ES-I3 (cell line): ENCODE results near the gene LYZL4.

Experiments
- H3K36me3 ChIP-seq: 2 replicates; pipeline ENCODE4 v1.6.1; 2013; ENCODE audit warnings: mild to moderate bottlenecking, low read length, control low read depth, moderate library complexity; ENCODE audit not compliant: insufficient read depth
- H3K4me1 ChIP-seq: 2 replicates; pipeline ENCODE4 v1.6.1; 2013; ENCODE audit warnings: mild to moderate bottlenecking, control low read depth, low read length; ENCODE audit not compliant: insufficient read depth
- H3K9ac ChIP-seq: 2 replicates; pipeline ENCODE4 v1.6.1; 2013; ENCODE audit warnings: low read depth, mild to moderate bottlenecking, low read length, moderate library complexity
- H3K9me3 ChIP-seq: 2 replicates; pipeline ENCODE4 v1.6.1; 2013; ENCODE audit warnings: mild to moderate bottlenecking, low read length, moderate library complexity; ENCODE audit not compliant: control insufficient read depth, insufficient read depth

The LYZL4 gene

DNA sequence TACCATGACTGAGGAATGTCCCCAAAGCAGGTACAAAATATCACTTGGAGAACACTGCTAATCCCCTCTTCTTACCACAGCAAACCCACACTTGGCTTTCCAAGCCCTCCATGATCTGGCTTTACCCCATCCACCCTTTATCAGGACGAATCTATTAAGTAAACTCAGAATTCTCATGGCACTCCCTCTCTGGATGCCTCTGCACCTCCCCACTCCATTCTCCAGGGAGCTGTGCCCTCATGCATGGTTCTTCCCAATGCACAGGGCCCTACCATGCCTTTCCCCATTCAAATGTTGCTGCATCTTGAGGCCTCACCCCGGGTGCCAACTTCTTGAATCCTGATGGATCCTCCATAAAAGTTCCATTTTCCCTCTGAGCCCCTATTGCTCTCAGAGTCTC, 2.3 kb downstream of the LYZL4 start:
- H3K9me3 ChIP-seq: no peaks in the 10 kb centered on the region
- H3K4me1 ChIP-seq: no peaks in the 10 kb centered on the region
- H3K9ac ChIP-seq: no peak overlapping the region
- no peaks in the 10 kb centered on the region for H3K36me3 ChIP-seq

DNA sequence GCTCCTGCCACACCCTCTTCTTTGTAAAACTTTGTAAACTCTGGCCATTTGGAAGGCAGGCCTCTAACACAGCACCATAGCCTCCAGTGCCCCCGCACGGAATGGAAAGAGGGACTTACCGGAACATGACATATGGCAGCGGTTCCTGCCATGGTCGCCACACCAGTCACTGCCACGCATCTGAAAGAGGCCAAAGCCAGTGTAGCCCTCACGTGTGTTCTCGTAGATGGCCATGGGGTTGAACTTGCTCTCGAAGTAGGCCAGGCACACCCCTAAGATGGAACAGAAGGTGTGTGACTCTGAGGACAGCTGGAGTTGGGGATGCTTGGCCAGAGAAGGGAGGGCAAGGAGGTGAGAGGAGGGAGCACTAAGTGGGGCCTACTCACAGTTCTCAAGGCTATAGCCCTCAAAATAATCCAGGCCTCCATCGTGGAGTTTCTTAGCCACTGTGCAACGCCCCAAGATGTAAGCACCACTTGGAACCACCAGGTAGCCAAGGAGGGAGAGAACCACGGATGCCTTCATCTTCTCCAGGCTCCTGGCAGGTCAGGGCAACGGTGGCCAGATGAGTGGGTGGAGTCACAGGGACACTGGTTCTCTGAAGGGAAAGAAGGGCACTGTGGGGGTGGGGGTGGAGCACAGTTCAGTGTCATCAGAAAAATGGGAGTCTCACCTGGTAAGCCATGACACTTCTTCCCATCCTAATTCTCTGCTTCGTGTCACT, 3.5 kb downstream of the LYZL4 start:
- no peak overlapping the region for H3K9ac ChIP-seq
- H3K4me1 ChIP-seq: no peaks in the 10 kb centered on the region
- no peaks in the 10 kb centered on the region for H3K36me3 ChIP-seq
- H3K9me3 ChIP-seq: no peaks in the 10 kb centered on the region

- Histone ChIP-seq H3K36me3 (no peaks in the 10 kb centered on the region), H3K9ac (no peak overlapping the region), H3K9me3 (no peaks in the 10 kb centered on the region)
These were observed 4.6 kb downstream of the LYZL4 start for GRCh38 chr3:42405857-42406256.

DNA sequence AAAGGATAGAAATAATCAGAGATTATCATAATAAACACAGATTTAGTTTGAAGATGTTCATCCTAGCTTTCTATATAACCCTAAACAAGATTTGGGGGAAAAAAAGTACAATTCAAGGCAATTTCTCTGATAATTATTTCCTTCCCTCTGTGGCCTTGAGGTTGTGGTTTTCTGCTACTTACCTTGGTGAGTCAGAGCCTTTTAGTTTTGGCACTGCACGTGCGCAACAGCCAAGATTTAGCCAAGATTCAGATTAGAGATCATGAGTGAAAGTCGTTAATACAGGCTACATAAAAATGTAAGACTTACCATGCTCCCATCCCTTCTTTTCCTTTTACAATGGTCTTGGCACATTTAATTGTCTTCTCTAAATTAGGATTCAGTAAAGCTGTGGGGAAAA, 6.7 kb downstream of the LYZL4 start:
- Histone ChIP-seq H3K9me3 (no peaks in the 10 kb centered on the region), H3K4me1 (no peaks in the 10 kb centered on the region), H3K9ac (no peak overlapping the region), H3K36me3 (no peaks in the 10 kb centered on the region)

More at GRCh38 chr3:42405857-42406256, 4.6 kb downstream of the LYZL4 start:
- H3K4me1 ChIP-seq: no peaks in the 10 kb centered on the region

DNA sequence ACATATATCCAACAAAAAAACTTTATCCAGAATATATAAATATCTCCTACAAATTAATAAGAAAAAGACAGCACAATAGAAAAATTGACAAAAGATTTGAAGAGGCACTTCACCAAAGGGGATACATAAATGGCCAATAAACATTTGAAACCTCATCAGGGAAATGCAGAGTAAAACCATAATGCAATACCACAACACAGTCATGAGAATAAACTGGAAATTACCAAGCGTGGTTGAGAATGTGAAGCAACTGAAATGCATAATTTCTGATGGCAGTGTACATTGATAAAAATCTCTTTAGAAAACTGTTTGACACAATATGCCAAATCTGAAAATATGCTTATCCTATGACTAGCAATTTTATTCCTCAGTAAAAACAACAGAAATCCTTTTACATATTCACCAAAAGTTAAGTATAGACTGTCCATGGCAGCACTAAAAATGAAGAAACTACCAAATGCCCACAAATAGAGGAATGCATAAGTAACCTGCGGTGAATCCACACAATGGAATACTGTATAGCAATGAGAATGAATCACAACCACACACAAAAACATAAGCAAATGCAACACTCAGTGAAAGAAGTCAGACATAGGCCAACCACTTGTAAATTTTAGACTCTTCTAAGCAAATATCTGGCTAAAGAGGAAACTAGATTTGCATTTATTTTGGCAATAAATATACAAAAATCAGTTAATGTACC, 7.9 kb downstream of the LYZL4 start:
- Histone ChIP-seq H3K4me1 (no peaks in the 10 kb centered on the region), H3K9ac (no peak overlapping the region), H3K36me3 (no peaks in the 10 kb centered on the region), H3K9me3 (no peaks in the 10 kb centered on the region)

GRCh38 chr3:42398080-42398479, 12.3 kb downstream of the LYZL4 start:
- H3K36me3 ChIP-seq: no peaks in the 10 kb centered on the region
- no peaks in the 10 kb centered on the region for H3K9me3 ChIP-seq
- H3K9ac ChIP-seq: no peak overlapping the region
- H3K4me1 ChIP-seq: no peaks in the 10 kb centered on the region

- no peaks in the 10 kb centered on the region for H3K9me3 ChIP-seq
- H3K9ac ChIP-seq: no peak overlapping the region
- H3K36me3 ChIP-seq: no peaks in the 10 kb centered on the region
- no peaks in the 10 kb centered on the region for H3K4me1 ChIP-seq
These were observed 12.8 kb downstream of the LYZL4 start for GRCh38 chr3:42397644-42398043.

- no peaks in the 10 kb centered on the region for H3K9me3 ChIP-seq
- H3K4me1 ChIP-seq: no peaks in the 10 kb centered on the region
- H3K9ac ChIP-seq: no peak overlapping the region
- no peaks in the 10 kb centered on the region for H3K36me3 ChIP-seq
These were observed 15.7 kb downstream of the LYZL4 start for GRCh38 chr3:42394579-42395288.

- Histone ChIP-seq H3K9me3 (no peaks in the 10 kb centered on the region), H3K9ac (no peak overlapping the region), H3K36me3 (no peaks in the 10 kb centered on the region), H3K4me1 (no peaks in the 10 kb centered on the region)
These were observed 22.4 kb downstream of the LYZL4 start for GRCh38 chr3:42387802-42388651.

GRCh38 chr3:42381551-42382082, 28.8 kb downstream of the LYZL4 start:
- Histone ChIP-seq H3K36me3 (no peaks in the 10 kb centered on the region), H3K4me1 (no peaks in the 10 kb centered on the region), H3K9ac (no peak overlapping the region), H3K9me3 (no peaks in the 10 kb centered on the region)

DNA sequence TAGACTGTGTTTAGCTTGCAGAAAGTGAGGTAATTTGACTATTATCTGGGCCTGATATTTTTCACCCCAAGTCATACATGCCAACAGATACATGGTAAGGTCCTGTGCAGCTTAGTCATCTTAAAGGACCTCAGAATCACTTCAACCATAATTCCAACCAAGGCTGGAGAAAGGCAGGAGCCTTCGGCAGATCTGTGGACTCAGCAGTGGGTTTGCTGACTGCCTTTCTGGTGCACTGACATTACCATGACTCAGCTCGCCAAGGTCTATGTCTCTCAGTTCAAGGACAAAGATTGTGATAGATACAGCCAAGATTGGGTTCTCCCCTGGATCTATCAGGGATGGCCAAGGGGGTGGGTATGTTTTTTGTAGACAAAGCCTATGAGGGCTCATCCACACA, 32.7 kb downstream of the LYZL4 start:
- Histone ChIP-seq H3K4me1 (no peaks in the 10 kb centered on the region), H3K36me3 (no peaks in the 10 kb centered on the region), H3K9ac (no peak overlapping the region), H3K9me3 (no peaks in the 10 kb centered on the region)

- Histone ChIP-seq H3K36me3 (no peaks in the 10 kb centered on the region), H3K4me1 (no peaks in the 10 kb centered on the region), H3K9me3 (no peaks in the 10 kb centered on the region), H3K9ac (no peak overlapping the region)
These were observed 34.0 kb downstream of the LYZL4 start for GRCh38 chr3:42376344-42376798.

- Histone ChIP-seq H3K4me1 (no peaks in the 10 kb centered on the region), H3K9ac (no peak overlapping the region), H3K9me3 (0 out of 2 replicates have a peak, but pooled peaks cover 2% of the 10 kb centered on the region), H3K36me3 (no peaks in the 10 kb centered on the region)
These were observed 35.1 kb downstream of the LYZL4 start for GRCh38 chr3:42375121-42375800.
